ENCODE data around the gene HOXB1.
"Not testable (repeated sequence)": the region's sequence is repeated elsewhere in the genome, so short reads cannot be mapped to it uniquely, and the experiment has no call there.

Gene HOXB1

GRCh38 chr17:48492401-48493298, 38.2 kb downstream of the HOXB1 start:
- peak; percentile 75 for DNase-seq

DNA sequence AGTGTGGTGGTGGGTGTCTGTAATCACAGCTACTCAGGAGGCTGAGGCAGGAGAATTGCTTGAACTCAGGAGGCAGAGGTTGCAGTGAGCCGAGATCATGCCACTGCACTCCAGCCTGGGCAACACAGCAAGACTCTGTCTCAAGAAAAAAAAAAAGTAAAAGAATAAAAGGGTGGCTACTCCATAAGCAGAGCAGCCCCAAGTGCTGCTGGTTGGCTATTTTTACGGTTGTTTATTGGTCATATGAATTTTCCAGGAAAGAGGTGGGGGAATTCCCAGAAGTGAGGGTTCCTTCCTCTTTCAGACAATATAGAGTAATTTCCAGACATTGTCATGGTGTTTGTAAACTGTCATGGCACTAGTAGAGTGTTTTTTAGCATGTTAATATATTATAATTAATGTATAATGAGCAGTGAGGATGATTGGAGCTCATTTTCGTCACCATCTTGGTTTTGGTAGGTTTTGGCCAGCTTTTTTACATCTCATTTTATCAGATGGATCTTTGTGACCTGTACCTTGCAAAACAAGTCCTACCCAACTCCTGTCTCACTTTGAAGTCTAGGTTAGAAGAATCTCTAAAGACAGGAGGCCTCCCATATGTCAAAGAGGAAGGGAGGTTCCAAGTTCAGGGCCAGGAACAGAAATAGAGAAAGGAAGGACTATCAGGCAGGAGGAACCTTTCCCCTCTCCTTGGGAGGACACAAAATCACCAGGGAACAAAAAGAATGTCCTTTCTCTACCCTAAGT, 39.1 kb downstream of the HOXB1 start:
- DNase-seq, result no peak

DNA sequence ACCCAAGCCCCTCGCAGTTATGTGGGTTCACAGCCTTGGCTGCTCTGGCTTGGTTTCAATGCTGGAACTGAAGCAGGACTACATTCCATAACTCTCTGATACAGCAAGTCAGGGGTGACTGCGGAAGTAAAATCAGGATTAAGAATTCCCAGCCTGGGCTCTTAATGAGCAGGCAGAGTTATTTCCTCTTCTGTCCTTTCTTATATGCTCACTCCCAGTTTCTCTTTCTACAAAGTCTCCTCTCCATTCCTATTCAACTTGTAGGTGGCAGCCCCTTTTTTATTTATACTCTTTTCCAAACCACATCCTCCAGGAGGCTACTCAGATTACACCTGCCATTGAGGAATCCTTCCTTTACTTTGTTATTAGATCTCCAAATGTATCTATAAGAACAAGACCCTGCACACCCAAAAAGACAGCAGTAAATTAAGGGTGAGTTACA, 40.3 kb downstream of the HOXB1 start:
- DNase-seq, result no peak

DNA sequence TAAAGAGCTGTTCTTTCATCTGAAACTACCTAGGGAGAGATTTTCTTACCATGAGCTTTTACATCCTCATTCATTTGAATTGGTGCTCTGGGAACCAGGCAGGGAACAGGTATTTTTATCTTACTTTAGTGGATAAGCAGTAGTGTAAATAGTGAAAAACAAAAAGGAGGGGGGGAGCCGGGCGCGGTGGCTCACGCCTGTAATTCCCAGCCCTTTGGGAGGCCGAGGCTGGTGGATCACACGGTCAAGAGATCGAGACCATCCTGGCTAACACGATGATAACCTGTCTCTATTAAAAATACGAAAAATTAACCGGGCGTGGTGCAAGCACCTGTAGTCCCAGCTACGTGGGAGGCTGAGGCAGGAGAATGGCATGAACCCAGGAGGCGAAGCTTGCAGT, 41.0 kb downstream of the HOXB1 start:
- DNase-seq, result no peak

DNA sequence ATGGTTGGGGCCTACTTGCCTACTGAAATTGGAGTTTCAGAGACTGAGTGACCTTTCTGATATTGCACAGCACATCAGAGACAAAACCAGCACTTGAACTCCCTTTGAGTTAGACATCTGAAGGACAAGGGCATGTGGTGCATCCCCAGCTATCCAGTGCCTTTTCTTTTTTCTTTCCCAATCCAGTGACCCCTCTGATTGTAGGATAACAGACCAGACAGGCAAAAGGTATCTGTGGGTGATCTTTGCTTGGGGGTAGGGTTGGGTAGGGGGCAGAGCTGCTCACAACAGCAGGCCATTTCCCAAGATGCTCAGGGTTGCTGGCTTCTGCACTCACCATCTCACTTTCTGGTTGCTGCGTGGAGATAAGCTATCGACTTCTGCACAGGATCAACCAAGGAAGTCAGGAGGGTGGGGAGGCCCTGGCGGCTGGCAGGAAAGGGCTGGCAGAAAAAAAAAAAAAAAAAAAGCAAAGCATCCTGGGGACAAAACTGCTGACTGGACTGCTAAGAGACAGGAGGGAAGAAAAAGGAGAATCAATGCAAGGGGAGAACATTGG, 42.2 kb downstream of the HOXB1 start:
- no peak for DNase-seq

GRCh38 chr17:48487221-48487620, 43.6 kb downstream of the HOXB1 start:
- no peak for DNase-seq

DNA sequence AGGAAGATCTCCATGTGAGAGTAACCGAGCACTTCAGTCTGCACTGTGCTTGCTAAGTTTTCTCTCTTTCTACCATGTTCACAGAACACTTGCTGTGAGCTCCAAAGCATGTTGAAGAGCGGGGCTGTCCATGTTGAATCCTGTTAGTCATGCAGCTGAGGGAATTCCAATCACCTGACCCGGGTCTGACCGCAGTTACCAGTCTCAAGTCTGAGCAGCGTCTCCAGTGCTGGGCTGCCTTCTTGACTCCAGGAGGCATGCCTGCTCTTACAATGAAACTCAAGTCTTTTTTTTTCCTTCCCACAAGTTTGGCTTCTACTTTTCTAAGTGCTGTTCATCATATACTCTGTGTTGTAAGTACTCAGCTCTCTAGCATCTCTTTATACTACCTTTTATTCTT, 44.3 kb downstream of the HOXB1 start:
- no peak for DNase-seq

DNA sequence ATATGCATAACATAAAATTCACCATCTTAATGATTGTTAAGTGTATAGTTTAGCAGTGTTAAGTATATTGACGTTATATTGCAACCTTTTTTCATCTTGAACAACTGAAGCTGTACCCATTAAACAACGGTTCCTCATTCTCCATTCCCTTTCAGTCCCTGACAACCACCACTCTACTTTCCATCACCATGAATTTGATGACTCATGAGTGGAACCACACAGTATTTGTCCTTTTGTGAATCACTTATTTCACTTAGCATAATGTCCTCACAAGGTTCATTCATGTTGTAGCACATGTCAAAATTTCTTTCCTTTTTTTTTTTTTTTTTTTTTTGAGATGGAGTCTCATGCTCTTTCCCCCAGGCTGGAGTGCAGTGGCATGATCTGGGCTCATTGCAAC, 46.0 kb downstream of the HOXB1 start:
- no peak for DNase-seq

DNA sequence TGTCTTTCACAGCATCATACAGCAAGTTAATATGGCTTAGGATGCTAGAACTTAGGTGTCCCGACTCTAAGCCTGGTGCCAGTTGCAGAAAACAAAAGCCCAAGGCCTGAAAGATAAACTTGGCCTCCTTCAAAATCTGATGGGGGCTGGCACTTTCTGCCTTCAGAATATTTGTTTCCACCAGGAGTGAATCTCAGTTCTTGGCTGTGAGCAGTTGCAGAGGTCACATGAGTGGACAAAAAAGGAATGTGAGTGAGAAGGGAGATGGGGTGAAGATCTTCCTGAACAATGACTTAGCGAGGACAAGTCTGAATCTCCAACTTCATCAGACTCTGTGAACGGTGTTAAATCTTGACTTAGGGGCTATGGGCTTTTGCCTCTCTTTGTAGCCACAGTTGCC, 46.6 kb downstream of the HOXB1 start:
- DNase-seq, result no peak

GRCh38 chr17:48483471-48484131, 47.2 kb downstream of the HOXB1 start:
- DNase-seq, result peak; percentile 60

- no peak for DNase-seq
Observed at GRCh38 chr17:48483004-48483403, 47.8 kb downstream of the HOXB1 start.

GRCh38 chr17:48482301-48482700, 48.5 kb downstream of the HOXB1 start:
- DNase-seq, result not testable (repeated sequence)

DNA sequence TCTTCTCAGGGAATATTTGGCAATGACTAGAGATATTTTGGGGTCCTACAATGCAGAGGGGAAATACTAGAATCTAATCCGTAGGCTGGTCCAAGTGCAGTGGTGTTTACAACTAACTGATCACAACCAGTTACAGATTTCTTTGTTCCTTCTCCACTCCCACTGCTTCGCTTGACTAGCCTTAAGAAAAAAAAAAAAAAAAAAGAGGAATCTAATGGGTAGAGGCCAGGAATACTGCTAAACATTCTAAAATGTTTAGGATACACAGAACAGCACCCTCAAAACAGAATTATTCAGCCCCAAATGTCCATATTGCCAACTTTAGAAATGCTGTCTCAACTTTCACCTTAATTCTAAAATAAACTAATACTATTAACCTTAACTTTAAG, 51.8 kb downstream of the HOXB1 start:
- DNase-seq, result no peak
